Sigmoid colon (tissue), 3 donors: ENCODE data around the gene SPACA7.

Experiments
- CTCF ChIP-seq, 4 experiments: fragments of 450-650 bp in 3 of 4; fragments of 200-600 bp in 1 of 4; IDR thresholded peaks; one replicate each; pipeline ENCODE4 v1.5.1; 2016 to 2019; ENCODE audit warnings: antibody characterized with exemption in 4 of 4, mild to moderate bottlenecking in 3 of 4, moderate library complexity in 2 of 4
- POLR2A ChIP-seq, 2 donors: fragments of 450-650 bp; IDR thresholded peaks; one replicate each; pipeline ENCODE4 v1.6.1; 2016; ENCODE audit warnings: antibody characterized with exemption in 2 of 2, mild to moderate bottlenecking in 2 of 2, moderate library complexity in 2 of 2

DNA sequence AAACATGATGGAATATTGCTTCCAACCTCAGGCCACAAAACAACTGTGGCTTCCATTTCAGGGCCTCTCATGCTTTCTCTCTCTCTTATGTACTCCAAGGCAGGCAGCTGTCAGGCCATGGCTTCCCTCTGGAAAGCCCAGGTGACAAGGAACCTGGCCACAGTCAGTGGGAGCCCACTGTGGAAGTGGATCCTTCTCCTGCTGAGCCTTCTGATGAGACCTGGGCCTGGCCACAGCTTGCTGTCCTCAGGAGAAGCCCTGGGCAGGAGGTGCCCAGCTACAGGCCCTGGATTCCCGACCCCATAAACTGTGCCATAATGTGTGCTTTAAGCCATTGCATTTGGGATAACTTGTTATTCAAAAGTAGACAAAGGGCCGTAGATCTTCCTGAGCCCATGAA, 71.2 kb downstream of the SPACA7 start:
- no peak for TF ChIP-seq CTCF (IDR thresholded peaks at IDR 0.05)
- TF ChIP-seq POLR2A (IDR thresholded peaks at IDR 0.05) = no peak
